ENCODE results near the gene ITPR1.
"Not testable (repeated sequence)": the region's sequence is repeated elsewhere in the genome, so short reads cannot be mapped to it uniquely, and the experiment has no call there.

Gene ITPR1

GRCh38 chr3:4758957-4759656, 266.0 kb downstream of the ITPR1 start:
- no peak for DNase-seq (ENCODE audit: low spot score)

- no peak for DNase-seq (ENCODE audit: low spot score)
Measured at GRCh38 chr3:4759689-4760312, 266.7 kb downstream of the ITPR1 start.

- no peak for DNase-seq (ENCODE audit: low spot score)
Measured at GRCh38 chr3:4761759-4762158, 268.6 kb downstream of the ITPR1 start.

DNA sequence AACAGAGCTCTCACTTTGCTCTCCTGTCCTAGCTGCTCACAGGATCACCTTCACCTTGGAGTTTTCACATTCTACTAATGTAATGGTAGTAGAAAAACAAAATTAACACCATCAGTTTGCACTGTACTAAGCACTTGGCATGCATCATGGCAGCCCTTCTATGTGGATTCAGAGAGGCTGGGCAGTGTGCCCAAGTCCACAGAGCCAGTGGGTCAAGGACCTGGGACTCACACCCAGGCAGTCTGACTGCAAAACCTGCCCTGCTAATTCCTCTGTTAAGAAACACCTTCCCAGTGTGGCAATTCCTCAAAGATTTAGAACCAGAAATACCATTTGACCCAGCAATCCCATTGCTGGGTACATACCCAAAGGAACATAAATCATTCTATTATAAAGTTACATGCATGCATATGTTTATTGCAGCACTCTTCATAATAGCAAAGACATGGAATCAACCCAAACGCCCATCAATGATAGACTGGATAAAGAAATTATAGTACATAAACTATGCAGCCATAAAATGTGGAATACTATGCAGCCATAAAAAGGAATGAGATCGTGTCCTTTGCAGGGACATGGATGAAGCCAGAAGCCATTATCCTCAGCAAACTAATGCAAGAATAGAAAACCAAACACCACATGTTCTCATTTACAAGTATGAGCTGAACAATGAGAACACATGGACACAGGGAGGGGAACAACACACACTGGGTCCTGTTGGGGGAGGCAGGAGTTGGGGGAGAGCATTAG, 269.5 kb downstream of the ITPR1 start:
- not testable (repeated sequence) for DNase-seq (ENCODE audit: low spot score)

DNA sequence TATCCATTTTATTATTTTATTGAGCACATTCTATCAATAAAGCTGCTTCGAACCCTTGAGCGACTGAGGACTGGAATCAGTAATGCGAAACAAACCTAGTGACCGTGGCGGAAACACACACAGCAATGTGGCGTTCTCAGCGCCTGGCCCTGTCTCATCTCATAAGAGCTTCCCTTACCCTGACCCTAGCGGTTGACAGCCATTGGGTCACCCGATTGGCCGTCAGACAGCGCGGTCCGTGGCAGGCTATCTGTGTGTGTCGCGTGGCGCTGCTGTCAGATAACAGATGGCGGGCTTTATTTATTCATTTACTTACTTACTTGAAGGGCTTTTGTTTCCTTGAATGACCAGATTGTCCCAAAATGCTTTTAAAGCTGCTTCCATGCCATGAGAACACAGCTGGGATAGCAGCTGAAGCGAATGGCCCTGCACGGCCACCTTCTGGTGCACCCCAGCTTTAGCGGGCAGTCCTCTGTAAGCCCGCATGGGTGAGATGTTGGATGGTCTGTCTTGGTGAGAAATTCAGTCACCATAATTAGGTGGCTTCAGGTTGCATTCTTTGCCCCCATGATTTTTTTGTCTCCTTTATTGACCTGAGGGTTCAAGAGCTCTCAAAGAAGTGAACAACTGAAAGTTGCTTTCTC, 270.6 kb downstream of the ITPR1 start:
- DNase-seq (ENCODE audit: low spot score) = no peak

DNA sequence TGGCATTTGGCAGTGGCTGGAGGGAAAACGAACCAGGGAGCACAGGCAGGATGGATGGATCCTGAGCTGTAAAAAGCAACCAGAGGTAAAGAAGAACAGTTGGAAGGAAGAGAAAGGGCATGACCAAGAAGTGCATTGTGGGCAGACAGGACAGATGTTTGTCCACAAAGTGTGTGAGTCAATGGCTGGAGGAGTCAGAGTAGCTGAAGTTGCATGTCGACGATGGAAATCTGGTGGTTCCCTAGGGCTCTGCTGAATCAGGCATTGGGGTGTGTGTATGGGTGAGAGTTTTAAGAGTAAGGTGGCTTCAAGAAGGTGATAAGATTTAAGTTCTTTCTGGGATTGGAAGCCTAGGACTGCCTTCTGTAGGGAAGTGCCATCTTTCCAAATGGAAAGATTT, 272.1 kb downstream of the ITPR1 start:
- DNase-seq (ENCODE audit: low spot score) = no peak

GRCh38 chr3:4766263-4766662, 273.1 kb downstream of the ITPR1 start:
- no peak for DNase-seq (ENCODE audit: low spot score)

GRCh38 chr3:4766716-4767499, 273.8 kb downstream of the ITPR1 start:
- no peak for DNase-seq (ENCODE audit: low spot score)

- DNase-seq (ENCODE audit: low spot score) = no peak
Measured at GRCh38 chr3:4768021-4768420, 274.9 kb downstream of the ITPR1 start.

DNA sequence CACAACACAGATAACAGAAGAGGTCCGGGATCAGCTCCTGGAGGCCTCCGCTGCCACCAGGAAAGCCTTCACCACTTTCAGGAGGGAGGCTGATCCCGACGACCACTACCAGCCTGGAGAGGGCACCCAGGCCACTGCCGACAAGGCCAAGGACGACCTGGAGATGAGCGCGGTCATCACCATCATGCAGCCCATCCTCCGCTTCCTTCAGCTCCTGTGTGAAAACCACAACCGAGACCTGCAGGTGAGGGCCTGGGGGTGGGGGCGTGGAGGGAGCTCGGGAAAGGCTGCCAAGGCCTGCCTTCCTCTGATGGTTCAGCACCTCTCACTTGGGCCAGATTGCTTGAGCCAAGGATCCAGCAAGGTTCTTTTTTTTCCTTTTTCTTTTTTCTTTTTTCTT, 275.4 kb downstream of the ITPR1 start:
- DNase-seq (ENCODE audit: low spot score) = no peak

DNA sequence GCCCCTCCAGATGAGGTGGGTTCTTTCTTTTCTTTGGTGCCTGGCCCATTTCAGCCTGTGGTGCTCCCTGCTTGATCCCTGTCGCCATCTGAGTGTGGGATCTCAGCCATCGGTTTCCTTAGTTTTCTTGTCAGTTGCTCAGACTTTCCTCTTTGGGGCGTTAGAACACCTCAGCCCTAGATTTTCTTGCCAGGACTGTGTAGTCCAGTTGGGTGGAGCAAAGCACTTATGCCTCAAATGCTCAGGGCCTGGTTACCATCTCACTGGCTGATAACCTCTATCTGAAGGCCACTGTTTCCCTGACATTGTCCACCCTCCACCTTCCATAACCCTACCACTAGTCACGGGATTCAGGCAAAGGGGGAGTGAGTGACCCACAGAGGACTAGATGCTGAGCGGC, 277.4 kb downstream of the ITPR1 start:
- DNase-seq (ENCODE audit: low spot score) = no peak

- no peak for DNase-seq (ENCODE audit: low spot score)
Measured at GRCh38 chr3:4771243-4771642, 278.1 kb downstream of the ITPR1 start.

DNA sequence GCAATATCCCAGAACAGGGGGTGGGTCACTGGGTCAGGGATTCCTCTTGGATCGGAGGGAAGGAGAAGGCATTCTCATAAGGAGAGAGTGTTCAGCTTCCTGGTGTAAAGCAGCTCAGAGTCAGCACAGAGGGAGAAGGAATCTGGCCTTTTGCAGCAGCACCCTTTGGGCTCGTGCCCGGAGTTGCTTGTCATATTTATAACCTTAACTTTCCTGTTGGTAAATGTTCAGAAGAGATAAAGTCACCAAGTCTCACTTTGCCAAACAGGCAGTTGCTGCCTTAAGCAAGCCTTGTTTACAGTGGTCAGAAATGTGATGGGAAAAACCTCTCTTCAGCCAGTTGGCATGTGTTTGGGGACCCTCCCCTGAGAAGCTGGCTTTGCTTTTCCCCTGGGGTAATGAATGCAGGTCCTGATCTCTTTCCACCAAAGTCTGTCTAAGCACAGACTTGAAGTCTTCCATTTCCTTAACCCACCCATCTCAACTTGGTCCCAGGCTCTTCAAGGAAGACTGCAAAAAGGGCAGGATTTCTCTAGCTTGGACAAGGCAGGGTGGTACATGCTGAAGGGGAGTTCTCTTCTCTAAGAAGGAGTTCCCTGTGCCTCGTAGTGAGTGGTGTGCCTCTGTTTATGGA, 279.1 kb downstream of the ITPR1 start:
- DNase-seq (ENCODE audit: low spot score) = peak; percentile 38

- DNase-seq (ENCODE audit: low spot score) = no peak
Measured at GRCh38 chr3:4772858-4773257, 279.7 kb downstream of the ITPR1 start.

DNA sequence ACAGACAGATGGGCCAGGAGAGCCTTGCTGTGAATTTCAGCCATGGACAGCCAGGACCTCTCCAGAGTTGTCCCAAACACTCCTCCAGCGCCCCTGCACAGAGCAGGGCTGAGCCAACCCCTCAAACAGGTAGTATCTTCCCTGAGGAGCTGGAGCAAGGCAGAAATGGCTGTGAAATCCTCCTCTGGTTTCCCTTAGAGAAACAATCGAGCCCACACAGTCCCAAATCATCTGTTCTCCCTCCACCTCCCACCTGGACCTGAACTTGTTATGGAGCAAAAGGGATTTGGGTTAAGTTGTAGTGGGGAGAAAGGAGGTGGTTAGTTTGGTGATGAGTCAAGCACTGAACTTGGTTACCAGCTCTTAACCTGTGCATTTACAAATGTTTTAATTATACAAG, 280.4 kb downstream of the ITPR1 start:
- DNase-seq (ENCODE audit: low spot score) = no peak

DNA sequence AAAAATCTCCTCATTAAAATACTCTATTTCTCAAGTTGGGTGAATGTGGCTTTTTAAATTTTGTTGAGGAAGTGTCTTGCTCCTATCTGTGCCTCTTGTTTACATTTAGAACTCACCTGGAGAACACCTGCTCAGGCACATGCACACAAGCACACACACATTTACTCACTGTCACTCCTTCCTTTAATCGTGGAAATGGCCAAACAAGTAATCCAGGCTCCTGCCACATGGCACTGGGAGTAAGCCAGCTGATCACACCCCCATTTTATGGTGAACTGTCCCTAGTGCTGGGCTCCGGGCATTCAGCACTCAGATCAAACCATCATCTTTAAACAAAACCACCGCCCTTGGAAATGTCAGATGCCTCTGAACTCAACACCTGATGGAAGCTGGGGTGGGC, 281.4 kb downstream of the ITPR1 start:
- DNase-seq (ENCODE audit: low spot score) = no peak

- DNase-seq (ENCODE audit: low spot score) = peak; percentile 21
Measured at GRCh38 chr3:4776399-4776979, 283.3 kb downstream of the ITPR1 start.

DNA sequence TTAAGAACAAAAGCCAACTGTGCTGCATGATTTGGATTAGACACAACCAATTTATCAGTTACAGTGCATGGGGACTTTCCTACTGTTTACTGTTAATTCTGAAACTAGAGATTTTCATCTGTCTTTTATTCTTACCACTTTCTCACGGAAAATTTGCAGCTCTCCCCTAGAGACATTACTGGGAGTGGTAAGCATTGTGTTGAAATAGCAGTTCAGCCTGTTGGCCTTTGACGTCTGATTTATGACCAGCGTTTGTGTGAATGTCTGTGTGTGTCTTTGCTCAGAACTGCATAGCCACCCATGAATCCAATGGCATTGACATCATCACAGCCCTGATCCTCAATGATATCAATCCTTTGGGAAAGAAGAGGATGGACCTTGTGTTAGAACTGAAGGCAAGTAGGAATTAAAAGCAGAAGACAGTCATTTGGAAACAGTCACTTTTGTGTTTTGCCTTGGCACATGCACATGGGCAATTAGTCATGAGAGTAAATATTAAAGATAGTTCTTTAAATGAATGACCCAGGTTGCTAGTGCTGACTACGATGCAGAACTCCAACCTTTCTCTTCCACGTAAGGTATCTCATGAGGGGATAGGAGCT, 283.9 kb downstream of the ITPR1 start:
- no peak for DNase-seq (ENCODE audit: low spot score)

GRCh38 chr3:4778119-4778518, 285.0 kb downstream of the ITPR1 start:
- DNase-seq (ENCODE audit: low spot score) = no peak

- DNase-seq (ENCODE audit: low spot score) = no peak
Measured at GRCh38 chr3:4778740-4779139, 285.6 kb downstream of the ITPR1 start.

- DNase-seq (ENCODE audit: low spot score) = no peak
Measured at GRCh38 chr3:4780545-4780957, 287.4 kb downstream of the ITPR1 start.
